Thyroid gland (tissue), 4 donors: ENCODE measurements around the gene UPK1A.

Experiments used
- POLR2A ChIP-seq, 2 donors: fragments of 450-650 bp; IDR thresholded peaks; one replicate each; pipeline ENCODE4 v1.6.1; 2017; ENCODE audit warnings: antibody characterized with exemption in 2 of 2, mild to moderate bottlenecking in 2 of 2, moderate library complexity in 1 of 2
- TF ChIP-seq, protein P1 (sequence below), 6 experiments: fragments of 200-600 bp in 3 of 6; fragments of 450-650 bp in 3 of 6; sonication (generic) in 3 of 6; IDR thresholded peaks; one replicate each; pipeline ENCODE4 v1.5.1; 2016 to 2019; ENCODE audit warnings: antibody characterized with exemption in 6 of 6, mild to moderate bottlenecking in 2 of 6, inconsistent platforms in 1 of 6, moderate library complexity in 1 of 6

- TF ChIP-seq, protein P1, sequence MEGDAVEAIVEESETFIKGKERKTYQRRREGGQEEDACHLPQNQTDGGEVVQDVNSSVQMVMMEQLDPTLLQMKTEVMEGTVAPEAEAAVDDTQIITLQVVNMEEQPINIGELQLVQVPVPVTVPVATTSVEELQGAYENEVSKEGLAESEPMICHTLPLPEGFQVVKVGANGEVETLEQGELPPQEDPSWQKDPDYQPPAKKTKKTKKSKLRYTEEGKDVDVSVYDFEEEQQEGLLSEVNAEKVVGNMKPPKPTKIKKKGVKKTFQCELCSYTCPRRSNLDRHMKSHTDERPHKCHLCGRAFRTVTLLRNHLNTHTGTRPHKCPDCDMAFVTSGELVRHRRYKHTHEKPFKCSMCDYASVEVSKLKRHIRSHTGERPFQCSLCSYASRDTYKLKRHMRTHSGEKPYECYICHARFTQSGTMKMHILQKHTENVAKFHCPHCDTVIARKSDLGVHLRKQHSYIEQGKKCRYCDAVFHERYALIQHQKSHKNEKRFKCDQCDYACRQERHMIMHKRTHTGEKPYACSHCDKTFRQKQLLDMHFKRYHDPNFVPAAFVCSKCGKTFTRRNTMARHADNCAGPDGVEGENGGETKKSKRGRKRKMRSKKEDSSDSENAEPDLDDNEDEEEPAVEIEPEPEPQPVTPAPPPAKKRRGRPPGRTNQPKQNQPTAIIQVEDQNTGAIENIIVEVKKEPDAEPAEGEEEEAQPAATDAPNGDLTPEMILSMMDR (IDR thresholded peaks at IDR 0.05) = no peak
- no peak for TF ChIP-seq POLR2A (IDR thresholded peaks at IDR 0.05)
Measured at GRCh38 chr19:35723671-35724070, 57.4 kb downstream of the UPK1A start.
